GM19397 (cell line): ENCODE results near the gene IL11RA.
"Not testable (repeated sequence)": the region's sequence is repeated elsewhere in the genome, so short reads cannot be mapped to it uniquely, and the experiment has no call there.

Experiments used
- ATAC-seq: cut with Tn5 transposase; IDR thresholded peaks from one replicate; pipeline ENCODE4 v1.9.1; 2021; ENCODE audit warnings: mild to moderate bottlenecking, moderate library complexity; ENCODE audit not compliant: unreplicated experiment

IL11RA gene

DNA sequence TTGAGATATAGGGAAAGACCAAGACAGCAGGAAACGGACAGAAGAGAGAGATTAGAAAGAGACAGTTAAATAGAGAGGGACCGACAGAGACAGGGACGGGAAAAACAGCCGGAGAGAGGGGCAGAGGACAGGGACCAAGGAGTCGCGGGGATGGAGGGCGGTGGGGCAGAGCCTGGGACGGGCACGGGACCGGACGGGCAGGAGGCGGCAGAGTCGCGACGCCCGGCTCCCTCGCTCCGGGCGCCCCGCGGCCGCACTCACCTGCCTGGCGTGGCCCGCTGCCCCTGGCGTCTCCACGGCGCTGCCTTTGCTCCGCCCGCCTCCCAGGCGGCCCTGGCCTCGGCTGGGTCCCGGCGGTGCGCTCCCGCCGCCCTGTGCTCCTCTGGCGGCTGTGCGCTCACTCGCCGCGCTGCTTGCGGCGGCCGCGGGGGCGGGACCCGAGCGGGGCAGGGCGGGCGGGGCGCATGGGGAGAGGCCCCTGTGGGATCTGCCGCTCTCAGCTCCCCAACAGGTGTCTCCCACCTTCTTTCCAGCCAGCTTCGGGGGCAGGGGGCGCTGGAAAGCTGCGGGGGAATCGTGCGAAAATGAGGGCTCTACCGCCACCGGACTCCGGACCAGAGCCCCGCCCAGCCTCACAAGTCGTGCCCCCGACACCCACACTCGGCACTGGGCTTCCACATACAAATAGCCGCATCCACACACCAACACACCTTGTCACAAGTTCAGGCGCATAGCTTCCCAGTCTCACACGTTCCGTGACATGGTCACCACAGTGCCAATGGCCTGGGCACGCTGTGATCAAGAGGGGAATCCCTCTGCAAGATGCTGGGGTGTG lies 23.1 kb upstream of the IL11RA start, which contains the start of gene ARID3C:
Gene ARID3C (minus strand): TSS at position 411 of the 835 bp plus-strand sequence. CDS start 1,052 bp downstream, outside the sequence.
- ATAC-seq: no peak

DNA sequence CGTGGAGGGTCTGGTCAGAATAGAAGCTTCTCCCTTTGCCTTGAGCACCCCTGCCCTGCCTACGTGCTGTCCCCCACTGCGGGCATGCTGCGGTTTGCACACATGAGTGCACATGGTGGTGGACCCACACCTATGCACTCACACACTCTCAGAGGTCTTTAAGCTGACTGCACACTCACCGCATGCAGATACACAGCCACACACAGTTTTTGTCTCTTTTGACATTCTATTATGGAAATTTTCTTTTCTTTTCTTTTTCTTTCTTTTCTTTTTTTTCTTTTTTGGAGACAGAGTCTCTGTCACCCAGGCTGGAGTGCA lies 22.5 kb upstream of the IL11RA start:
- ATAC-seq: no peak

DNA sequence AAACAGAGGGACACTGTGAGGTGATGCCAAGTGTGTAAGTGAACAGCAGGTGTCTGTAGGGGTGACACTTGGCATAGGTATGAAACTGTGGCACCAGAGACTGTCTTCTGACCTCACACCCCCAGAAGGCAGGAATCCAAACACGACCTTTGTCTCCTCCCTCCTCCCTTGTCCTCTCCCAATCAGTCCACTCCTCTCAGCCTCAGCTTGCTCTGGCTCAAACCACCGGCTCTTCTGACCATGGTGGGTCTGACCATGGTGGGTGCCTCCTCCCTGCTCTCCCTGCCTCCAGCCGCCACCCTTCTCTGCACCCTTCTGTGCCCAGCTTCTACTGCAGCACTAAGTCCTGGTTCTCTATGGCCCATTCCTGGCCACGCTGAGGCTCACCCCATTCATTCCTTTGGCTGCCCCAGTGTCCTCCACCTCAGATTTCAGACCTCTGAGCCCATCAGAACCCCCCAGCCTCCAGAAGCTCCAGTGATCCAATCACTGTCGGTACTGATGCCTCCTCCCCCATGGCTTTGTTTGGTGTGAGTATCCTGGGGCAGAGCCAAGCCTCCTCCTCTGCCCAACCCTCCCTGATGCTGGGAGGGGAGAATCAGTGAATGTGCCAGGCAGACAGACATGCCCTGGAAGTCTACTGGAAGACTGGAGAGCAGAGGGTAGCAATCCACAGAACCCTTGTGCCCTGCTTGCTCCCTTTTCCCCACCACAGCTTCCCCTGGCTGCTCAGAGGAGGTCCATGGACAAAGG lies 21.4 kb upstream of the IL11RA start:
- no peak for ATAC-seq

DNA sequence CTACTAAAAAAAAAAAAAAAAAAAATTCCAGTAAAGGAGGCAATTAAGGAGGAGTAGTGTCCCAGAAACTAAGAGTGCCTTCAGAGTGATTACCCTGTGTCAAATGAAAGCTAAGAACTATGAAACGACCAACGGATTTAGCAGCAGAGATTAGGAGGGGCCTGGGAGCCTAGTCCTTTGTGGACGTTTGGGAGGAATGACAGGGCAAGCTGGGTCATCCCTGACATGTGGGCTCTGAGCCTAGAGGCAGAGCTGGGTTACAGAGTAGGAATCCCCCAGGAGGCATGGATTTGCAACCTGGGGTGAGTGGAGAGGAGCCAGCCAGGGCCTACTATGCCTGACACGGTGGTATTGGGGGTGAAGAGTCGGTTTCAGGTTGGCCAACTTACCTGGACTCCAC lies 18.8 kb upstream of the IL11RA start:
- ATAC-seq: no peak

DNA sequence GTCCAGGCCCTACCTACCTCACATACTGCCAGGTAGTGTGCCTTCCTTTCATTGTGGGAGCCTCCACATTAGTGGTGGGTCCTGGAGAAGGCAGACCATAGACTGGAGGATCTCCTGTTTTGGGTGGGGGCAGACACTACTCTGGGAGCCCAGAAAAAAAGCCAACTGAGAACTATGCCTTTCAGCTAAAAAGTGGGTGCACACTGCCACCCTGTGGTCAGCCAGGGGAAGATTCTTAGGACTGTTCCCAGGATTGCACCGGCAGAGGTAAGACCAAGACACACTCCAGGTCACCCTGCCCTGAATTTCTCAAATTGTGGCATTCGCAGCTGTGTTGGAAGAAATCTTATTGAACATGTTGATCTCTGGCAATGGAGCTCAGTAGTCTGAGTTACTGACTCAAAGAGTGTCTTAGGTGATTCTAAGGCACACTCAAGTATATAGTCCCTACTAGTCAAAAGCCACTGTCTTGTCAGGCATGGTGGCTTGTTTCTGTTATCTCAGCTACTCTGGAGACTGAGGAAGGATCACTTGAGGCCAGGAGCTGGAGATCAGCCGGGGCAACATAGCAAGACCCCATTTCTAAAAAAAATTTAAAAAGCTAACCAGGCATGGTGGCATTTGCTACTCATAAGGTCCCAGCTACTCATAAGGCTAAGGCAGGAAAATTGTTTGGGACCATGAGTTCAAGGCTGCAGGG lies 18.0 kb upstream of the IL11RA start:
- no peak for ATAC-seq

DNA sequence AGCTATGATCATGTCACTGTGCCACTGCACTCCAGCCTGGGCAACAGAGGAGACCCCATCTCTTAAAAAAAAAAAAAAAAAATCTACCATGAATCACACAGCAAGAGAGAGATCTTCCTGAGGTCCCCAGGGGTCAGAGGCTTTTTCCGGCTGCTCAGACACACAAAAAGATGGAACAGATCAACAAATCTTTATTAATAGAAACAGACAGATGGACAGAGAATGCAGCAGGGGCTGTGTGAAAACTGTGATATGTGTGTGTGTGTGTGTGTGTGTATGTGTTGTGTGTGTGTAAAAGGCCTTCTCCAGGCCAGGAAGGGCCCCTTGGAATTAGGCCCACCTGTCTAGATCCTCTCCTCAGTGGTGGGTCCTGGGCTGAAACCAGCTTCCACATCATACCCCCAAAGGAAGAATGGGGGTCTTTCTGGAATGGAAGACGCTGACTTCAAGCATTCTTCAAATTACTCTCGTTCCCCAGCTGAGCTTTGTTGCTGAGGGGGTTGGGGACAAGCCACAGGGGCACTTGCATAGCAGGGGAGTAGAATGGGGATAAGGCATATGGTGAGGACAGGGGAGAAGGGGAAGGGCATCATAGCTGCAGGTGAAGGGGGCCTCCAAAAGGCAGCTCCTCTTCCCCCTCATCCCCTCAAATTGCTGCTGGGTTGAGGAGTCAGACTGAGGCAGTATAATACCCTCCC lies 17.3 kb upstream of the IL11RA start:
- ATAC-seq: no peak

DNA sequence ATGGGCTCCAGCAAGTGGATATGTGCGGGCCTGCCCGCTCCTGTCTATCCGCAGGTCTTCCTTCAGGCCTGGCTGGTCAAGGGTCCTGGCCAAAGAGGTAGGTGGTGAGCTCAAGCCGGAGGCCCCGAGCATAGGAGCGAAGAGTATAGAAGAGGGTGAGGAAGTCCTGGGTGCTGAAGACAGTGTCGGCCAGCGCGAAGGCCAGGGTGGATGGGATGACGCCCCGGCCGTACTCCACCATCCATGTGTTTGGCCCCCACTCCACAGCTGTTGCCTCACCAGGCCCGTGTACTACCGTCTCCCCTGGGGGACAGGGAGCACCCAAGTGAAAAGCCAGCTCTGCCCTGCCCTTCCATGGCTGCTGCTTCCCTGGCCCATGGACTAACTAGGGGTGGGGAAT lies 16.4 kb upstream of the IL11RA start:
- ATAC-seq: no peak

DNA sequence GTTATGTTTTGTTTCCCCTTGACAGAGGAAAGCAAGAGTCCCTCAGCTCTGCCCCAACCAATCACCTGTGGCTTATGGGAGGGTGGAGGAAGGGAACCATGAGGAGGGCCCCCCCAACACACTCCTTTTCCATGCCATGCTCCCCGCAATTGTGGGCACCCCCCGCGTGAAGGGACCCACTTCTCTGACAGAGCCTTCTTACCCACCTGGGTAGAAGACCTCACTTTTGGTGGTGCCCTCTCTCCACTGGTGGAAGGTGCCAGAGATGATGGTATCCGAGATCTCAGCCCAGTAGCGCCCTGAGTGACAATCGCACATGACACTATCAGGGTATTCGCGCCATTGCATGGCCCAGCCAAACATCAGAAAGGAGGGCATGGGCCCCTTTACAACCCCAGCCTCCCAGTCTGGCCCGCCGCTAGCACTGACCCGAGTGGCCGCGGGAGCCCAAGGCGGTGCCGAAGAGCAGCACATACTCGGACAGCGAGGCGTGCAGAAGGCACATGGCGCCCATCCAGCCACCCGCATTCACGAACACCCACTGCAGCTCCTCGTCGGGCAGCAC lies 15.1 kb upstream of the IL11RA start:
- ATAC-seq: no peak

DNA sequence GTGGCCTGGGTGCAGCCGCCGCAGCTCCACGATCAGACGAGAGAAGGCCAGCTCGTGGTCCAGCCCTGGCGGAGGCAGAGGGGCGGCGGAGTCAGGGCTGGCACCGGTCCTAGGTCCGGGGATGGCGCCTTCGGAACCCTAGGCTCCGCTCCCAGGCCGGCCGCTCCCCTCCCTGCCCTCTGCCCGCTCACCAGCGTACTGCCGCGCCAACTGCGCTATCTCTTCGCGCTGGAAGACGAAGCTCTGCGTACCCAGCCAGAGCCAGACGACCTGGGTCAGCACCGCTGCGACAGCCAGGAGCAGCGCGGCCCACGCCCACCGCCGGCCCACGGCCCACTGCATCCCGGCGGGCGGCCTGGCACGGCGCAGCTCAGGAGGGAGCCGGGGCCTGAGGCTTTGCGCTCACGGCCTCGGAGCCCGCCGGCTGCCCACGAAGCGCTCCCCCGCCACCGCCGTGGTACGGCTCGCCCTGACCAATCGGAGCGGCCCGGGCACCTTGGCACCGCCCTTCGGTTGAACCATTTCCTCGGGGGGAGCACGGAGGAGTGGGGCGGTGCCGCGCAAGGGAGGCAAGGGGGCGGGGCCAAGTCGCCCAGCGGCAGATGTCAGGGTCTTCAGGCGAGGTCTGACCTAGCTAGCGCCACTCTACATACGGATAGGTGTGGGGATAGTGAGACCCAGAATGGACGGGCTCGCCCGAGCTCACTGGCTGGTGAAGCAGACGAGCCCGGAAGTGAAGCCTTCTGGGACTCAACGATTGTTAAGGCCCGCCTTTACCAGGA lies 14.4 kb upstream of the IL11RA start, which contains the start of gene SIGMAR1:
Gene SIGMAR1 (minus strand): TSS at position 432 of the 782 bp plus-strand sequence. CDS start 90 bp downstream, at position 342.
- ATAC-seq: peak; percentile 89

DNA sequence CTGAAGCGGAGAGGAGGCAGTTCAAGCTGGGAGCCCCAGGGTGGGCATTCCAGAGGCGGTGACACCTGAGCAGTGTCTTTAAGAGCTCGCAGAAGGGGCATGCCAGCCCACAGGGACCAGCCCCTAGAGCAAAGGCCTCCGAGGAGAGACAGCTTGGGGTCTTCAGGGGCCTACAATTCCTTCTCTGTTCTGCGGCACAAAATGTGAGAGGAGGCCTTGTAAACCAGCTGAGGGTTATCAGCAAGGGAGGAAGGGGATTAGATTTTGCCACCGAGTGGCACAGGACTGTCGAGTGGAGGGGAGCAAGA lies 13.9 kb upstream of the IL11RA start:
- ATAC-seq: no peak

DNA sequence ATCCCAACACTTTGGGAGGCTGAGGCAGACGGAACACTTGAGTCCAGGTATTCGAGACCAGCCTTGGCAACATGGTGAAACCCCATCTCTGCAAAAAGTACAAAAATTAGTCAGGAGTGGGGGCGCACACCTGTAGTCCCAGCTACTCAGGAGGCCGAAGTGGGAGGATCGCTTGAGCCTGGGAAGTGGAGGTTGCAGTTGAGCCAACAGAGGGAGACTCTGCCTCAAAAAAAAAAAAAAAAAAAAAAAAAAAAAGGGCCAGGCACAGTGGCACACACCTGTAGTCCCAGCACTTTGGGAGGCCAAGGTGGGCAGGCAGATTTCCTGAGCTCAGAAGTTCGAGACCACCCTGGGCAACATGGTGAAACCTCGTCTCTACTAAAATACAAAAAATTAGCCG lies 12.7 kb upstream of the IL11RA start:
- not testable (repeated sequence) for ATAC-seq

DNA sequence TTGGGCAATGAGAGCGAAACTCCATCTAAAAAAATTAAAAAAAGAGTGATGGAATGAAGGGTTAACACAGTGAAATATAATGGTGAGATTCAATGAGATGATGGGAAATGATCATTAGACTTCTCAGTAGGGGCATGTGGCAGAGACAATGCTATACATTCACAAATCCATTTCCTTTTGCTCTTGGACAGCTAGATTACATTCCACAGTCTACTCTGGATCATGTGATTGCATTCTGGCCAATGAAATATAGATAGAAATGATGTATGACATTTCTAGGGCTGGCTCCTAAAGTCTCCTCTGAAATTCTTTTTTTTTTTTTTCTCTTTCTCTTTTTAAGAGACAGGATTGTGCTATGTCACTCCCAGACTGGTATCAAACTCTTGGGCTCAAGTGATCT lies 9.3 kb upstream of the IL11RA start:
- no peak for ATAC-seq

DNA sequence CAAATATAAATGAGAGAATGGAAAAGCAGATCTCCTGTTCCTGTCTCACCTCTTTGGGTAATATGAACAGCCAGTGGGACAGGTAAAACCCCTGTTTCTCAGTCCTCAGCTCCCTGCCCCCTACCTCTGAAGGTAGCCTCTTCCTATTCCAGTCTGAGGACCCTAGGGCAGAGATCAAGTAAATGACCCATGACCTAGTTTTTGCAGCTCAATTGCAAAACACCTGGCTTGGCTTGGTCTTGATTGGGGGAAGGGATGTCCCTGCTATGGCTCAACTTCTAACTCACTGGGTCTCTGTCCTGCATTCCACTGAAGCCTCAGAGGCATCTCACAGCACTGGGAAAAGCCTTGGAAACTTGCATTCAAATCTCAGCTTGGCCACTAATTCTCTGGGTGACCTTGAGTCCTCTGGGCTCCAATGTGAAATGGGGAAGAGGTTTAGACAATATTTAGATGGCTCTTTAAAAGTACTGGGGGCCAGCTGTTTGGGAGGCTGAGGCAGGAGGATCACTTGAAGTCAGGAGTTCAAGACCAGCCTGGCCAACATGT lies 7.1 kb upstream of the IL11RA start:
- no peak for ATAC-seq

DNA sequence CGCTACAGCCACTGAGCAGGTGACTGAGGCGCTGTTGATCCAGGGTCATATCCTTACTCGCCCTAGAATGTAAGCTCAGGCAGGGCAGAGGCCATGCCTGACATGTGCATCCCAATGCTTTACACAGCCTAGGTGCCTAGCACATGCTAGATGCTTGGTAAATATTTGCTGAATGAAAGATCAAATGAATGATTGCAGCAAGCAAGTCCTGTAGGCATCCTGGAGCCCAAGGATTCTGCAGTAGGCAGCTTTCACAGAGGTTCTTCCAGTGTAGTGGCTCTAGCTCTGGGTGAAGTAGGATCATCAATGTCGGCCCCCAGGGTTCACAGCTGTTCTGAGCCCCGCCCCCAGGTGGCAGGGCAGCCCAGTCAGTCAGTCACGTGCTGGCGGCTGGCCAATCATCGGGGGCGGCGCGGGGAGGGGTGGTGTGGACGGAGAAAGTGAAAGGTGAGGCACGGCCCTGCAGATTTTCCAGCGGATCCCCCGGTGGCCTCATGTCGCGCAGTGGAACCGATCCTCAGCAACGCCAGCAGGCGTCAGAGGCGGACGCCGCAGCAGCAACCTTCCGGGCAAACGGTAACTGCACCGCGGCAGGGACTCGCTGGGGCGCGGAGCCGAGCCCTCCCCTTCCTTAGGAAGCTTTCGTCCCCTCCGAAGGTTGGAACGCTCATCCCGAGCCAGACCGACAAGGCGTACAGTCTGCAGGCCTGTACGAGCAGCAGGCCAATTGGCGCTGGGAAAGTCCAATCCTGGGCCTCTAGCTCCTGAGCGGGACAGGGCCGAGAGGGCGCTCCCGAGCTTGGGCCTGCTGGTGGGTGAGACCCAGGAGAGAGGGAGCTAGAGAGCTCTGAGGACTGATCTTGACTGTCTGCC lies 5.5 kb upstream of the IL11RA start, which contains the start of gene GALT:
Gene GALT (plus strand): TSS at position 465 of the 873 bp plus-strand sequence. CDS start 30 bp downstream, at position 495.
- peak; percentile 90 for ATAC-seq

DNA sequence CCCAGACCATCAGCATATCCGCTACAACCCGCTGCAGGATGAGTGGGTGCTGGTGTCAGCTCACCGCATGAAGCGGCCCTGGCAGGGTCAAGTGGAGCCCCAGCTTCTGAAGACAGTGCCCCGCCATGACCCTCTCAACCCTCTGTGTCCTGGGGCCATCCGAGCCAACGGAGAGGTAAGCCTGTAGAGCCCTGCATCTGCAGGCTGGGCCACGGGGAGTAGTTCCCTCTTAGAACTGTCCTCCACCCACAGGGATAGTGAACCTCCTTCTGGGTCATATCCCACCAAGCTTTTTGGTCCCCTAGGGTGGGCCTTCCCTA lies 4.9 kb upstream of the IL11RA start:
- no peak for ATAC-seq

DNA sequence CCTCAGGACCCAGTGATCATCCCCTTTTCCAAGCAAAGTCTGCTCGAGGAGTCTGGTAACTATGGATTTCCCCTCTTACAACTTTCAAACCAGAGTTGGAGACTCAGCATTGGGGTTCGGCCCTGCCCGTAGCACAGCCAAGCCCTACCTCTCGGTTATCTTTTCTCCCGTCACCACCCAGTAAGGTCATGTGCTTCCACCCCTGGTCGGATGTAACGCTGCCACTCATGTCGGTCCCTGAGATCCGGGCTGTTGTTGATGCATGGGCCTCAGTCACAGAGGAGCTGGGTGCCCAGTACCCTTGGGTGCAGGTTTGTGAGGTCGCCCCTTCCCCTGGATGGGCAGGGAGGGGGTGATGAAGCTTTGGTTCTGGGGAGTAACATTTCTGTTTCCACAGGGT lies 4.3 kb upstream of the IL11RA start:
- no peak for ATAC-seq

DNA sequence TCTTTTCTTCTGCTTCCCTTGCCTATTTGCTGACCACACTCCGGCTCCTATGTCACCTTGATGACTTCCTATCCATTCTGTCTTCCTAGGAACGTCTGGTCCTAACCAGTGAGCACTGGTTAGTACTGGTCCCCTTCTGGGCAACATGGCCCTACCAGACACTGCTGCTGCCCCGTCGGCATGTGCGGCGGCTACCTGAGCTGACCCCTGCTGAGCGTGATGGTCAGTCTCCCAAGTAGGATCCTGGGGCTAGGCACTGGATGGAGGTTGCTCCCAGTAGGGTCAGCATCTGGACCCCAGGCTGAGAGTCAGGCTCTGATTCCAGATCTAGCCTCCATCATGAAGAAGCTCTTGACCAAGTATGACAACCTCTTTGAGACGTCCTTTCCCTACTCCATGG lies 3.3 kb upstream of the IL11RA start:
- ATAC-seq: no peak

DNA sequence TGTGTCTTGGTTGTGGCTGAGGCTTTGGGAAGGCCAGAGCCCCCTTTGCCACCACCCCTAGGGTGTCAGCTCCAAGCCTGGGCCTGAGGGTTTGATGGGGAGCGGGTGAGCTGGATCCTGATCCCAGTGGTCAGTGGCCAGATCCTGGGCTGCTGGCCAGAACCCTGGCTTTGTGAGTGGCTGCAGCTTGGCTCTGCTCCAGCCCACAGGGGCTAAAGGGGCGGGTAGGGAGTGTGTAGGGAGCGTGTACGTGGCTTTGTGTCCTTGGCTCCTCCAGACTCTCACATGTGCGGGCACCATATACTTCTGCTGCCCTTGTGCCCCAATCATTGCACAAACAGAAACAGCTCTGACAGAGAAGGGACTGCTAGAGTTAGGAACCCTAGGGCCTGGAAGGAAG lies 1.2 kb upstream of the IL11RA start:
- ATAC-seq: no peak

DNA sequence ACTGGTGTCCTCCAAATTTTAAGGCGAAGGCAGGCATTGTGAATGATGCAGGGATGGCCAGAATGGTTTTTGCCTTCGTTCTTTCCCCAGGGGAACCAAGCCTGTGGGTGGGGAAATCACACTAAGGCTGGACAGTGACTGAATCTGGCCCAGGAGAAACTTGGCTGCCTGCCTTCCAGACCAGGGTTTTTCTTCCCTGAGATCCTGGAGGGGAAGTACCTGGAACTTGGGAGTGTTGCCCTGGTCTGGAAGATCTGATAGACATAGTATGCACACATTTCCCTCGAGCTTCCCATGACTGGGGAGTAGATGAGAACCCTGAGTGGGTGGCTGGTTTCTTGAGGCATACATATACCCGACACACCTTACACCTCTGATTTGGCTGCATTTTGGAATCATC lies 664 bp upstream of the IL11RA start:
- no peak for ATAC-seq
